PFSK-1 (cell line): ENCODE data around the gene RSAD1.

Source experiments
- FOXP2 ChIP-seq: optimal IDR thresholded peaks from 2 replicates; pipeline ENCODE3; 2011; ENCODE audit warnings: borderline replicate concordance, control low read depth, inconsistent platforms; ENCODE audit not compliant: insufficient read depth; ENCODE audit errors: extremely low read length, extremely low read depth
- POLR2AphosphoS5 ChIP-seq: IDR thresholded peaks from 2 replicates; pipeline ENCODE4 v1.6.1; 2012; ENCODE audit warnings: low read depth, mild to moderate bottlenecking, control low read depth, low read length, moderate library complexity
- REST ChIP-seq, 2 experiments: IDR thresholded peaks; 2 replicates each; pipeline versions ENCODE4 v1.6.1 to v1.8.0; 2011 to 2012; ENCODE audit warnings: low read depth in 2 of 2, low read length in 2 of 2, control low read depth in 1 of 2, inconsistent platforms in 1 of 2, mild to moderate bottlenecking in 1 of 2, moderate library complexity in 1 of 2; ENCODE audit not compliant: insufficient read depth in 1 of 2
- SIN3A ChIP-seq: IDR thresholded peaks from 2 replicates; pipeline ENCODE4 v1.6.1; 2012; ENCODE audit warnings: mild to moderate bottlenecking, low read length, moderate library complexity, borderline replicate concordance; ENCODE audit not compliant: insufficient read depth
- TAF1 ChIP-seq: IDR thresholded peaks from 2 replicates; pipeline ENCODE4 v1.6.1; 2012; ENCODE audit warnings: low read length, control low read depth, borderline replicate concordance; ENCODE audit not compliant: insufficient read depth

The RSAD1 gene

GRCh38 chr17:50514936-50515702 lies 36.5 kb downstream of the RSAD1 start:
- TF ChIP-seq POLR2AphosphoS5, result no peak
- TF ChIP-seq REST (IDR thresholded peaks at IDR 0.05; ENCODE audit: insufficient read depth in 1 of 2, low read depth in 2 of 2, low read length in 2 of 2), result no peak
- TF ChIP-seq FOXP2, result no peak
- TF ChIP-seq TAF1, result no peak
- no peak for TF ChIP-seq SIN3A

- no peak for TF ChIP-seq POLR2AphosphoS5
- no peak for TF ChIP-seq TAF1
- TF ChIP-seq REST (IDR thresholded peaks at IDR 0.05; ENCODE audit: insufficient read depth in 1 of 2, low read depth in 2 of 2, low read length in 2 of 2), result no peak
- no peak for TF ChIP-seq SIN3A
- no peak for TF ChIP-seq FOXP2
These were observed 38.4 kb downstream of the RSAD1 start for GRCh38 chr17:50517011-50517410.

GRCh38 chr17:50517504-50518383 lies 39.1 kb downstream of the RSAD1 start:
- no peak for TF ChIP-seq FOXP2
- TF ChIP-seq REST (IDR thresholded peaks at IDR 0.05; ENCODE audit: insufficient read depth in 1 of 2, low read depth in 2 of 2, low read length in 2 of 2), result no peak
- no peak for TF ChIP-seq POLR2AphosphoS5
- TF ChIP-seq SIN3A, result no peak
- no peak for TF ChIP-seq TAF1

GRCh38 chr17:50518384-50519023 lies 39.8 kb downstream of the RSAD1 start:
- TF ChIP-seq POLR2AphosphoS5, result no peak
- TF ChIP-seq REST (IDR thresholded peaks at IDR 0.05; ENCODE audit: insufficient read depth in 1 of 2, low read depth in 2 of 2, low read length in 2 of 2), result no peak
